ENCODE results near the gene ABCG2. TPM values are rescaled to one million over a fixed set of nuclear protein-coding genes. Genes with fewer than 3 reads are reported as not detected.

ABCG2 gene
- total and polyA plus RNA-seq, 2 of the 8 experiments (the other 6 are each of a cell fraction or from before 2014, with no cell fraction given): 2.4 to 4.6 TPM

GRCh38 chr4:88143504-88143903 lies 14.9 kb downstream of the ABCG2 start:
- H2AK5ac ChIP-seq (ENCODE audit: low read depth, low read length): no peak overlapping the region
- H3K4me2 ChIP-seq (ENCODE audit: insufficient read depth in 1 of 2, low read depth in 2 of 2, low read length in 2 of 2): no peak overlapping the region
- H4K8ac ChIP-seq (ENCODE audit: extremely low read depth, insufficient read depth, low read length): no peak overlapping the region

More at GRCh38 chr4:88143504-88143903, 14.9 kb downstream of the ABCG2 start:
- H2BK20ac ChIP-seq (ENCODE audit: low read length): no peak overlapping the region
- H2AFZ ChIP-seq (ENCODE audit: low read length): no peak overlapping the region
- no peaks in the 10 kb centered on the region for H4K20me1 ChIP-seq (replicated peaks in 1 of 2; ENCODE audit: control insufficient read depth in 1 of 2, insufficient read depth in 2 of 2, low read length in 2 of 2)
- H4K5ac ChIP-seq (ENCODE audit: insufficient read length, low read depth, low read length): no peak overlapping the region
- H2BK12ac ChIP-seq (ENCODE audit: low read depth, low read length): no peak overlapping the region
- H2BK5ac ChIP-seq (ENCODE audit: low read depth, low read length): no peak overlapping the region
- no peak overlapping the region for H2BK120ac ChIP-seq (replicated peaks; ENCODE audit: low read depth, low read length)
- no peak for TF ChIP-seq RXRA (IDR thresholded peaks at IDR 0.05; ENCODE audit: insufficient read depth, low read depth, low read length)
- no peak for TF ChIP-seq CREB1 (IDR thresholded peaks at IDR 0.05)
- TF ChIP-seq, protein P1, sequence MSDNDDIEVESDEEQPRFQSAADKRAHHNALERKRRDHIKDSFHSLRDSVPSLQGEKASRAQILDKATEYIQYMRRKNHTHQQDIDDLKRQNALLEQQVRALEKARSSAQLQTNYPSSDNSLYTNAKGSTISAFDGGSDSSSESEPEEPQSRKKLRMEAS (IDR thresholded peaks at IDR 0.05): no peak
- no peak for TF ChIP-seq KDM4A (IDR thresholded peaks at IDR 0.05; ENCODE audit: low read depth, low read length, severe bottlenecking)
- TF ChIP-seq CTCF (IDR thresholded peaks at IDR 0.05; ENCODE audit: control extremely low read depth in 1 of 3, insufficient read depth in 1 of 3, low read depth in 1 of 3, low read length in 3 of 3): no peak
- no peak for TF ChIP-seq SRF (IDR thresholded peaks at IDR 0.05; ENCODE audit: low read depth, low read length)
- no peak for TF ChIP-seq KDM5A (IDR thresholded peaks at IDR 0.05; ENCODE audit: low read length)
- no peak for TF ChIP-seq HDAC2 (IDR thresholded peaks at IDR 0.05; ENCODE audit: borderline replicate concordance in 1 of 2, low read depth in 2 of 2, low read length in 2 of 2)
- no peak for TF ChIP-seq KDM1A (IDR thresholded peaks at IDR 0.05; ENCODE audit: borderline replicate concordance, low read length)
- no peak for TF ChIP-seq CBX5 (IDR thresholded peaks at IDR 0.05; ENCODE audit: low read depth, low read length)
- H3K56ac ChIP-seq (replicated peaks; ENCODE audit: insufficient read length, low read depth, low read length): no peak overlapping the region
- peak overlapping the region; percentile 58 for H4K91ac ChIP-seq (replicated peaks; ENCODE audit: insufficient read length, low read length)
- no peak overlapping the region for H3K23ac ChIP-seq (ENCODE audit: insufficient read length)
- CTCF ChIA-PET (ENCODE audit: partially characterized antibody): no interaction called here
- FAIRE-seq (no peak), DNase-seq (ENCODE audit: low read depth in 1 of 2, low spot score in 2 of 2) (no peak)
- H3K9me3 ChIP-seq (ENCODE audit: insufficient read depth in 2 of 2, low read depth in 1 of 2, low read length in 1 of 2): no peaks in the 10 kb centered on the region
- no peaks in the 10 kb centered on the region for H3K23me2 ChIP-seq (ENCODE audit: low read depth, low read length)
- H3K4me1 ChIP-seq (replicated peaks in 1 of 4; ENCODE audit: control insufficient read depth in 3 of 4, insufficient read depth in 4 of 4, low read length in 3 of 4): peaks cover 0 to 13% (median 8%) of the 10 kb centered on the region in 4 experiments; a peak in 4 of 7 replicates
- no peak overlapping the region for H2BK15ac ChIP-seq (ENCODE audit: low read length)
- H3K14ac ChIP-seq (ENCODE audit: insufficient read length): no peak overlapping the region
- no peak overlapping the region for H3K4ac ChIP-seq (replicated peaks; ENCODE audit: insufficient read length, low read depth, low read length)
- H3K36me3 ChIP-seq (ENCODE audit: control insufficient read depth in 2 of 4, insufficient read depth in 4 of 4, low read length in 3 of 4): no peaks in the 10 kb centered on the region
- H3K18ac ChIP-seq (ENCODE audit: extremely low read depth, low read length): no peak overlapping the region
- POLR2A ChIA-PET (ENCODE audit: partially characterized antibody): no interaction called here
- H3K4me3 ChIP-seq (ENCODE audit: extremely low read depth in 1 of 4, insufficient read depth in 2 of 4, low read depth in 3 of 4, low read length in 4 of 4): no peak overlapping the region; a peak in 1 of 8 replicates
- 77% methylated on average over 2 of the region's 2 CpGs; no CpG with 5 or more reads in 1 of the 2 experiments for WGBS, 2 experiments (ENCODE audit: extremely low coverage in 1 of 2, insufficient coverage in 1 of 2, insufficient read length in 1 of 2, insufficient replicate concordance in 2 of 2, low coverage in 1 of 2, low lambda C conversion rate in 2 of 2, missing lambda C conversion rate in 1 of 2)
- no peaks in the 10 kb centered on the region for H3K79me1 ChIP-seq (ENCODE audit: low read depth, low read length)
- no peak overlapping the region for H3K27ac ChIP-seq (ENCODE audit: low read depth, low read length)
- H3K9ac ChIP-seq (replicated peaks in 1 of 4; ENCODE audit: extremely low read depth in 1 of 4, low read depth in 3 of 4, low read length in 3 of 4): no peak overlapping the region
- no peaks in the 10 kb centered on the region for H3K79me2 ChIP-seq (ENCODE audit: control insufficient read depth in 1 of 2, insufficient read depth in 2 of 2, low read length in 2 of 2)
- H3K27me3 ChIP-seq (replicated peaks in 1 of 4; ENCODE audit: control insufficient read depth in 3 of 4, extremely low read depth in 1 of 4, insufficient read depth in 3 of 4, low read length in 3 of 4): no peaks in the 10 kb centered on the region
